ENCODE measurements around the gene HOXA7. TPM values are rescaled to one million over a fixed set of nuclear protein-coding genes. Genes with fewer than 3 reads are reported as not detected.

The HOXA7 gene
- total and polyA plus RNA-seq, 2 of the 8 experiments (the other 6 are each of a cell fraction or from before 2014, with no cell fraction given) = 0.03 TPM; not detected in 1

GRCh38 chr7:27112955-27113949 lies 43.2 kb downstream of the HOXA7 start (continued):
- TF ChIP-seq CHD7 (IDR thresholded peaks at IDR 0.05; ENCODE audit: insufficient replicate concordance, low read length) (no peak), POU5F1 (IDR thresholded peaks at IDR 0.05; ENCODE audit: low read depth, low read length) (no peak), CHD1 (IDR thresholded peaks at IDR 0.05; ENCODE audit: low read depth, low read length) (no peak), NRF1 (IDR thresholded peaks at IDR 0.05; ENCODE audit: low read depth, low read length) (no peak), CTCF (IDR thresholded peaks at IDR 0.05; ENCODE audit: control extremely low read depth in 1 of 3, insufficient read depth in 1 of 3, low read depth in 1 of 3, low read length in 3 of 3) (no peak), POLR2AphosphoS5 (IDR thresholded peaks at IDR 0.05; ENCODE audit: low read depth, low read length) (no peak), RBBP5 (IDR thresholded peaks at IDR 0.05; ENCODE audit: borderline replicate concordance, low read depth, low read length) (no peak)

Data from H1 (cell line).